ENCODE measurements around the gene TTC39C. TPM values are rescaled to one million over a fixed set of nuclear protein-coding genes. Genes with fewer than 3 reads are reported as not detected.
"Not testable (repeated sequence)": the region's sequence is repeated elsewhere in the genome, so short reads cannot be mapped to it uniquely, and the experiment has no call there.

The TTC39C gene
- total and polyA plus RNA-seq, 12 donors: 3.5 to 8.1 (median 5.2) TPM

DNA sequence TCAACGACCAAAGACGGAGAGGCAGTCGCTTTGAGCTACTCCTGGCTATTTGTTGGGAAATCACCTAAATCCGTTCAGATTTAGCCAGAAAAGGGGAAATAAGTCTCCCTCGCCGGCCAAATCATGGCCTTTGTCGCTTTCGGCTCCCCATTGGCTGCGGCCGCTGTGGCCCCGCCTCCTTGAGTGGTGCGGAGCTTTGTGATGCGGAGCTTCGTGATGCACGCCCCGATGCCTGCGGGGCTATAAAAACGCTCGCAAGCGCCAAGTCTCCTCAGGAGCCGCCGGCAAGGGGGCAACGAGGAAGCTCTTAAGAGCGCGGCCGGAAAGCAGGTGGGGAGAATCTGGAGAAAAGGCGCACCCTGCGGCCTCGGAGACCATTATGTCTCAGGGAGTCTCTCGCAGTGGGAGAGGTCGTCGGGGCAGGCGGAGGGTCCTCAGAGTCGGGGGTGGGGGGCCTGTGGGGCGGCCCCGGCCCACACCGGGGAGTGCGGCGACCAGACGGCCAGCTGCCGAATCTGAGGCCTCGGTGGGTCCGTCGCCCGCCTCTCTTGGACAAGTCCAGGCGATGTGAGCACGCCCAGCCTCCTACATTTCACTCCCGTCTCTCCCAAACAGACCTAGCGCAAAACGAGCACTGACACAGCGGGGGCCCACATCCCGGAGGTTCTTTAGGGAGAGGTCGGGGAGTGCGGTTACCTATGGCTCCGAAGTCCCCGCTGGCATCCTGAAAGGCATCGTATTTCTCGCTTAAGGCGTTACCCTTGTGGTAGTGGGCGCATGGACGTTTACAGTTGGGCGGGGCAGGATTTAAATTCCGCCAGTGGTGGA, 124.4 kb downstream of the TTC39C start, which contains the start of gene CABYR:
Gene CABYR, plus strand, starts transcription at position 274 of the 828 bp plus-strand sequence. CDS start 4,053 bp downstream, outside the sequence.
- H3K4me3 ChIP-seq: peak within 1 kb of the TSS; percentile 36 to 74 (median 60)
- WGBS, 2 donors: 3% methylated on average over 62 to 63 of the region's 63 CpGs
- ATAC-seq (peak; percentile 84 to 94 (median 86)), DNase-seq (peak; percentile 61 to 65)
- H3K36me3 ChIP-seq: no peaks in the 10 kb centered on the region
- H3K27me3 ChIP-seq: peaks cover 0 to 13% (median 0%) of the 10 kb centered on the region in 7 donors
- peaks cover 0 to 16% (median 7%) of the 10 kb centered on the region in 9 donors for H3K4me1 ChIP-seq
- intact Hi-C loops (cut with DNase I): no loop called here
- peak within 1 kb of the TSS in 2 of 10 donors; percentile 4 to 32 for H3K27ac ChIP-seq
- TF ChIP-seq, protein P1, sequence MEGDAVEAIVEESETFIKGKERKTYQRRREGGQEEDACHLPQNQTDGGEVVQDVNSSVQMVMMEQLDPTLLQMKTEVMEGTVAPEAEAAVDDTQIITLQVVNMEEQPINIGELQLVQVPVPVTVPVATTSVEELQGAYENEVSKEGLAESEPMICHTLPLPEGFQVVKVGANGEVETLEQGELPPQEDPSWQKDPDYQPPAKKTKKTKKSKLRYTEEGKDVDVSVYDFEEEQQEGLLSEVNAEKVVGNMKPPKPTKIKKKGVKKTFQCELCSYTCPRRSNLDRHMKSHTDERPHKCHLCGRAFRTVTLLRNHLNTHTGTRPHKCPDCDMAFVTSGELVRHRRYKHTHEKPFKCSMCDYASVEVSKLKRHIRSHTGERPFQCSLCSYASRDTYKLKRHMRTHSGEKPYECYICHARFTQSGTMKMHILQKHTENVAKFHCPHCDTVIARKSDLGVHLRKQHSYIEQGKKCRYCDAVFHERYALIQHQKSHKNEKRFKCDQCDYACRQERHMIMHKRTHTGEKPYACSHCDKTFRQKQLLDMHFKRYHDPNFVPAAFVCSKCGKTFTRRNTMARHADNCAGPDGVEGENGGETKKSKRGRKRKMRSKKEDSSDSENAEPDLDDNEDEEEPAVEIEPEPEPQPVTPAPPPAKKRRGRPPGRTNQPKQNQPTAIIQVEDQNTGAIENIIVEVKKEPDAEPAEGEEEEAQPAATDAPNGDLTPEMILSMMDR (IDR thresholded peaks at IDR 0.05): no peak
- H3K9me3 ChIP-seq: peaks cover 0 to 3% (median 0%) of the 10 kb centered on the region in 11 donors

DNA sequence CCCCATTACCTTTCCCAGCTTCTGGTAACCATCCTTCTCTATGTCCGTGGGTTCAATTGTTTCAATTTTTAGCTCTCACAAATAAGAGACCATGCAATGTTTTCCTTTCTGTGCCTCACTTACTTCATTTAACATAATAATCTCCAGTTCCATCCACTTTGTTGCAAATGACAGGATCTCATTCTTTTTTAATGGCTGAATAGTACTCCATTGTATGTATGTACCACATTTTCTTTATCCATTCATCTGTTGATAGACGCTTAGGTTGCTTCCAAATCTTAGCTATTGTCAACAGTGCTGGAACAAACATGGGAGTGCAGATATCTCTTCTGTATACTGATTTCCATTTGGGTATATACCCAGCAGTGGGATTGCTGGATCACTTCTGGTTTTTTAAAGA, 126.1 kb downstream of the TTC39C start:
- intact Hi-C loops (cut with DNase I): no loop called here
- TF ChIP-seq, protein P1 (IDR thresholded peaks at IDR 0.05): no peak
- Histone ChIP-seq H3K4me3 (no peak overlapping the region), H3K4me1 (peaks cover 0 to 16% (median 7%) of the 10 kb centered on the region in 9 donors), H3K36me3 (peaks cover 0 to 3% (median 0%) of the 10 kb centered on the region in 9 donors), H3K27ac (no peak overlapping the region), H3K27me3 (peaks cover 0 to 13% (median 0%) of the 10 kb centered on the region in 7 donors), H3K9me3 (peaks cover 0 to 3% (median 0%) of the 10 kb centered on the region in 11 donors)
- ATAC-seq: no peak
- WGBS, 2 donors: 97% methylated on average over 2 of the region's 2 CpGs
- DNase-seq: no peak

DNA sequence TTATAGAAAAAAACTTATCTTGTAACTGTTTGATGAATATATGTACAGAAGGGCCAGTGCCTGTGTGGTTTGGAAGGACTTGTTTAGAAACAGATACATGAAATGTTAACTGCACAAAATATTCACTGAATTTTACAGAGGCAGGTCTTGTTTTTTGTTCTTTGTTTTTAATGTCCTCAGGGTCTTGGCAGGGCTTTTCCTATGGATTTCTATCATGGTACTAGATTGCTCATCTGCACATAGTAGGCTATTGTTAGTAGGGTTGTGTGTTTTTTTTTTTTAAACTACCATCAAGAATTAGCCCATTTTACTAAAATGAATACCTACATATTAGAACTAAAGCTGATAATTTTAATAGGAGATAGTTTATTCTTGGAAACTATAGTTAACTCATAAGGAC, 127.8 kb downstream of the TTC39C start:
- peaks cover 0 to 3% (median 0%) of the 10 kb centered on the region in 9 donors for H3K36me3 ChIP-seq
- intact Hi-C loops (cut with DNase I): no loop called here
- TF ChIP-seq, protein P1 (IDR thresholded peaks at IDR 0.05): no peak

DNA sequence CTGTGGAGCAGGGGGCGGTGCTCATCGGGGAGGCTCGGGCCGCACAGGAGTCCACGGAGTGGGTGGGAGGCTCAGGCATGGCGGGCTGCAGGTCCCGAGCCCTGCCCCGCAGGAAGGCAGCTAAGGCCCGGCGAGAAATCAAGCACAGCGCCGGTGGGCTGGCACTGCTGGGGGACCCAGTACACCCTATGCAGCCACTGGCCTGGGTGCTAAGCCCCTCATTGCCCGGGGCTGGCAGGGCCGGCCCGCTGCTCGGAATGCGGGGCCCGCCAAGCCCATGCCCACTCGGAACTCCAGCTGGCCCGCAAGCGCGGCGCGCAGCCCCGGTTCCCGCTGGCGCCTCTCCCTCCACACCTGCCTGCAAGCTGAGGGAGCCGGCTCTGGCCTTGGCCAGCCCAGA, 135.0 kb downstream of the TTC39C start:
- WGBS, 2 donors: 96 to 97% methylated on average over 27 to 28 of the region's 28 CpGs
- DNase-seq; H3K27ac ChIP-seq; H3K4me1 ChIP-seq; ATAC-seq; intact Hi-C loops (cut with DNase I); H3K9me3 ChIP-seq; H3K4me3 ChIP-seq; H3K27me3 ChIP-seq: not testable (repeated sequence)
- H3K36me3 ChIP-seq: peaks cover 0 to 41% (median 4%) of the 10 kb centered on the region in 9 donors

More for the DNA sequence above, 127.8 kb downstream of the TTC39C start:
- H3K4me1 ChIP-seq: peaks cover 0 to 16% (median 7%) of the 10 kb centered on the region in 9 donors
- H3K27me3 ChIP-seq: peaks cover 0 to 13% (median 0%) of the 10 kb centered on the region in 7 donors
- ATAC-seq (no peak), DNase-seq (no peak)
- no peak overlapping the region for H3K27ac ChIP-seq
- no peak overlapping the region for H3K4me3 ChIP-seq
- H3K9me3 ChIP-seq: peaks cover 0 to 3% (median 0%) of the 10 kb centered on the region in 11 donors

Measured in heart right ventricle (tissue), 16 donors.